NCI-H2081 (cell line): ENCODE measurements around the gene IMMT.
"Not testable (repeated sequence)": the region's sequence is repeated elsewhere in the genome, so short reads cannot be mapped to it uniquely, and the experiment has no call there.

Source experiments
- DNase-seq, 2 experiments: peaks; one replicate each; lab custom pipeline; 2025; lab: John Stamatoyannopoulos, UW

IMMT gene

GRCh38 chr2:86201671-86202335 is 6.5 kb upstream of the IMMT start:
- DNase-seq = no peak

DNA sequence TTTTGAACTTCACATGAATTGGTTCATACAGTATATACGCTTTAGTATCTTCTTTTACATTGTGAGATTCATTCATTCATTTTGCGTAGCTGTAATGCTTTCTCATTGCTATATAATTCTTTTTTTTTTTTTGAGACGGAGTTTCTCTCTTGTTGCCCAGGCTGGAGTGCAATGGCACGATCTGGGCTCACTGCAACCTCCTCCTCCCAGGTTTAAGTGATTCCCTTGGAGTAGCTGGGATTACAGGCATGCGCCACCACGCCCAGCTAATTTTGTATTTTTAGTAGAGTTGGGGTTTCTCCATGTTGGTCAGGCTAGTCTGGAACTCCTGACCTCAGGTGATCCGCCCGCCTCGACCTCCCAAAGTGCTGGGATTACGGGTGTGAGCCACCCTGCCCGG is 5.3 kb upstream of the IMMT start:
- not testable (repeated sequence) for DNase-seq

DNA sequence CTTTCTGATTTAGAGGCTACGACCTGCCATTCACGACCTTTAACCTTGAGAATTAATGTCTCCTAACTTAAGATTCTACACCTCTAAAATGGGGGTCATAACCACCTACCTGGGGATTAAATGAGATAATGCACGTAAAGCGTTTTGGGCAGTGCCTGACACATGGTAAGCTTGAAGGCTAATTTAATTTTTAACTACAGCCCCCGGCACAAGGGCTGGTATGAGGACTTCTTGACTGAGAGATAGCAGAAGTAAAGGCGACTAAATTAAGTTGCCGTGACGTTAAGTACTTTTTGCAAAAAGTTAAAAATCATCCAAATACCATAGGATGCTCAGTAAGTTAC is 4.5 kb upstream of the IMMT start:
- no peak for DNase-seq

DNA sequence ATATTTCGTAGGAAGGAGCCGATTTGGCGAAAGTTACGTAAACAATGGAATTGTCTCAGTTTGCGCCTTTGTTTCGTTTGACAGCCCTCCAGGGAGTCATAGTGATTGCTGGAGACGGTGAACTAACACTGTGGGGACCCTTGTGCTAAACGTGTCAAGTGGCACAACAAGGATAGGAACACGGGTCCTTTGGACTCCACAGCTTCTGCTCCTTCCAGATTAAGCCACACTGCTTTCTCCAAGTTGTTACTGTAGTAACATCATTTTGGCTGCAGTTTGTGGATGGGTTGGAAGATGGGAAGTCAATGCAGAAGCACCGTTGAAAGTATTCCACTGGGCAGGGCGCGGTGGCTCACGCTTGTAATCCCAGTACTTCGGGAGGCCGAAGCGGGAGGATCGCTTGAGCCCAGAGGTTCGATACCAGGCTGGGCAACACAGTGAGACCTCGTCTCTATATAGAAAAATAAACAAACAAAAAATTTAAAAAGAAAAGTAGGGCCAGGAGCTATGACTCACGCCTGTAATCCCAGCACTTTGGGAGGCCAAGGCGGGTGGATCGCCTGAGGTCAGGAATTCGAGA is 636 bp upstream of the IMMT start:
- DNase-seq = no peak

DNA sequence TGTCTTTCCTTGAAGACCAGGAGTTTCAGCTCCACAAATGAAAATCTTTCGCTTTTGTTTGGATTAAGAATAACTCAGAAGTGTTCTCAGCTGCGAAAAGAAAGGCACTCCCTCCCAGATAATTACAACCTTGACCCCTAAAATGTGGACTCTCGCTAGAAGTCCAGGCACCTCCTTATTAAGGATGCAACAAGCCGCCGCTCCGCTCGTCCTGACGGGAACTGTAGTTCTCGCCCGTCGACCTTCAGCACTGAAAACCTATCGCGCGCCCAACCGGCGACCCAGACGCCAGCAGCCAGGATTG is 559 bp downstream of the IMMT start:
- DNase-seq = no peak

DNA sequence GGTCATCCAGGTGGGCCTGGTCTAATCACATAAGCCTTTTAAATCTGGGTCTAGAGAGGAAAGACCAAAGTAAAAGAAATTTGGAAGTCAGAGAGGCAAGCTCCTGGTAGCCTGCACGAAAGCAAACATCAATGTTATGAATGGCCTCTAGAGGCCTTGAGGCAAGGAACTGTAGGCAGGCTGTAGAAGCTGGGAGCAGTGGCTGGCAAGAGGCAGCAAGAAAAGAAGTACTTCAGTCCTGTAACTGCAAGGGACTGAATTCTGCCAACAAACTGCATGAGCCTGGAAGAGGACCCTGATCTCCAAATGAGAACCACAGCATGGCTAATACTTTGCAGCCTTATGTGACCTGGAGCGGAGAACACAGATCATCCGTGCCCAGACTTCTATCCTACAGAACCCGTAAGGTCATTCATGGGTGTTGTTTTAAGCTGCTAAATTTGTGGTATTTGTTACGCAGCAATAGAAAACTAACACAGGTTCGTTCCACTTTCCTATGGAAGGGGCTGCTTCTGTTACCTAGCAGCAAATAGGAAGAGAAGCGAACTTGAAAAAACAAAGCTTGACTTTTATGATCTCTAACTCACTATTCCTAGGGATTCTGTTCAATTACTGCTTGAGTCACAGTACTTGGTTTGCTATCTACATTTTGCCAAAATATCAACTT is 1.2 kb downstream of the IMMT start:
- peak; percentile 4 to 5 for DNase-seq

- no peak for DNase-seq
Observed at GRCh38 chr2:86189782-86190416, 5.4 kb downstream of the IMMT start.

DNA sequence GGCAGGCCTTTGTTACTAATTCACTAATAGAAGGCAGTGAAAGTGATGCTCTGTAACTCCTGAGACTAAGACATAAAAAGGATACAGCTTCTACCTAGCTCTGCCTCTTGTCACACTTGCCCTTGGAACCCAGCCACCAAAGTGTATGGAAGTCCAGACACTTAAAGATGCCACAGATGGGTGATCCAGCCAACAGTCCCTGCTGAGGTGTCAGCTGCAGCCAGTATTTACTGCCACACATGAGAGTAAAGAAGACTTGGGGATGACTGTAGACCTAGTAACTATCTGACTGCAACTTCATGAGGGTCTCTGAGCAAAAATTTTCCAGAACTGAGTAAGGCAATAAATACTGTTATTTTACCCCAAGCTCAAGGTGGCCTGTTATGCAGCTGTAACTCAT is 8.8 kb downstream of the IMMT start:
- DNase-seq = no peak

- no peak for DNase-seq
Observed at GRCh38 chr2:86185517-86186212, 9.6 kb downstream of the IMMT start.

GRCh38 chr2:86176597-86176996 is 18.7 kb downstream of the IMMT start:
- DNase-seq = no peak

GRCh38 chr2:86175828-86176227 is 19.4 kb downstream of the IMMT start:
- DNase-seq = no peak

DNA sequence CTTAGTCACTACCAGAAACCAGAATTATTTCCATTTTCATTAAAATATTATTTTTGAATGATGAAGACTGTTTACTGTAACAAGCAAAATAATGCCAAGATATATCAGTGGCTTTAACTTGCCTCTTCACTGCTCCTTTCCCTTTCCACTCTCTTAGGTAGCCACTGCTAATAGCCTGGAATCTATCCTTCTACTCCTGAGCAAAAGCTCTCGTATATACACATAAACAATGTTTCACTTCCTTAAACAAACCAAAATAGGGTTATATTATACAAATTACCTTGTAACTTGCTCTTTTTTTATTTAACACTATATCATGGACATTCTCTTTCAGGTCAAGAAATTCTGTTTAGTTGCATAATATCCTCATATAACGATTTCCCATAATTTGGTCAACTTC is 20.8 kb downstream of the IMMT start:
- DNase-seq = no peak

GRCh38 chr2:86172610-86173009 is 22.7 kb downstream of the IMMT start:
- no peak for DNase-seq

DNA sequence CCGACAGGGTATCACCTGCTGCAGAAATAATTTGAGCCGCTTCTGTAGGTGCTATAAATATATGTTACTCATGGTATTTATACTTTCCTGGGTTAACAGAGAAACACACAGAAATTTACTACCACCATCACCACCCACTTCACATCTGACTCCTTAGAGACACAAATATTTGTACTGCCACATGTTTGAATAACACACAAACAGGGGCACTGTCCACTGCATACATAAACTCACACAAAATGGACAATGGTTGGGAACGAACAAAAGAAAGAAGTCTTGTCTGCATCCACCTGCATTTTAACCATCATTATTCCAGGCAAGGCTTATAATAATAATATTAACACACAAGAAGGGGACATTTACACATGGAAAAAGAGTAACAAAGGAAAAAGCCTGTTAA is 24.0 kb downstream of the IMMT start:
- peak in 1 of 2 experiments; percentile 1 for DNase-seq

DNA sequence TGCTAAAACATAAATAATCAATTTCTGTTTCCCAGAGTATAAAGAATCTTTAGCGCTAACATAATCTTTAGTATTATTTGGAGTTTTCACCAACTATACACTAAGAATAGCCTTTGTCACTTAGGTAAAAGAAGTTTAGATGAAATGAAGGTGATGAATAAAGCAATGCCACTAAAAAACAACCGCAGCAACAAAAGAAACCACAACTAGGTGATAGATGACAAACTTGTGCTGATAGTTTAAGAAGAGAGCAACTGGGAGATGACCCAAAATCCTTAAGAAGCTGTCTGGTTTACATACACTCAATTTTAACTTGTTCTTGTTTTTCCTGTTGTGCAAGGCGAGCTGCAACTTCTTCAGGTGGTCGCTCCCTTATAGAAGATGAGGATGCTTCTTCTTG is 24.8 kb downstream of the IMMT start:
- DNase-seq = no peak

- no peak for DNase-seq
Observed at GRCh38 chr2:86160156-86160952, 34.9 kb downstream of the IMMT start.

- DNase-seq = no peak
Observed at GRCh38 chr2:86158286-86158685, 37.0 kb downstream of the IMMT start.

DNA sequence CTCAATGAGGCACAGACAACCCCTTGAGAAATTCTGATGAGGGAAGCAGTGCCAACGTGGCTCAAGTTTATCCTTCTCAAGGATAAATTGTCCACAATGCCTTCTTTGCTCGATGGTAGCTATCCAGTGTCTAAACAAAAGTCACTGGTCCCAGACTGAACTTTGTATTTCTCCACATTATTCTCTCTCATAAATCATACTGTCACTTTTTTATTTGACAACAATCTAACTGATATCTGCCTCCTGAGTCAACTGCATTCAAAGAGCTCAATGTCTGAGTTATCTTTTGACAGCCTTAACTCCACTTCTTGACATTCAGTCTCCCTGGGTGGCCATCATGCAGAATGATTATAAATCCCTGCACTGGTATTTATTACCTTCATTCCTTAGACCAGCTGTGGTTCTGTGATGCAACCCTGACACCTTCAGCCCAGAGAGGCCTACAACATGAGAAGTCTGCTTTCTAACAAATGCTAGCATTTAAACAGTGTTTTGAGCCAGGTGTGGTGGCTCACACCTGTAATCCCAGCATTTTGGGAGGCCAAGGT is 38.2 kb downstream of the IMMT start:
- no peak for DNase-seq

- DNase-seq = no peak
Observed at GRCh38 chr2:86150502-86150901, 44.8 kb downstream of the IMMT start.

DNA sequence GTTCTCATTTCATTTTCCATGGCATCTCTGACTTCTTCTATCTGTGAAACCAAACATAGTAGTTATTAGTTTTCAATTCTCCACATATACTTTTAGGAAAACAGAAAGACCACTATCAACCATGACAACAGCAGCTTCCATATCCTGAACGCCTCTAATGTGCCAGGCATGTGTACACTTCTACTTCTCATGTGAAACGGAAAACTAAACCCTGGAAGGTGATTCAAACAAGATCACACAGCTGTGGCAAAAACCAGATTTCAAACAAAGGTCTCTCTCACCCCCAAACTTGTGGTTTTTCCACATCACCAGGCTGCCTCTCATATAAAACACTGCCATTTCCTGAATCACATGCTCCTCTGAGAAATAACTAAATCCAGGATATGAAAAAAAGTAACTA is 47.5 kb downstream of the IMMT start:
- DNase-seq = no peak

GRCh38 chr2:86143926-86144685 is 51.2 kb downstream of the IMMT start:
- DNase-seq = no peak
